Common myeloid progenitor, CD34-positive (primary cell): Measurements from ENCODE around the gene CBX4.

Source experiments
- CTCF ChIA-PET: fragments of 350-600 bp; sonication (Branson Sonifier 250); formaldehyde crosslinking; loops from one replicate; lab custom pipeline; 2021; ENCODE audit warnings: antibody characterized with exemption; lab: Charles Lee
- POLR2A ChIA-PET: fragments of 350-600 bp; sonication (Branson Sonifier 250); formaldehyde crosslinking; loops from one replicate; lab custom pipeline; 2021; ENCODE audit warnings: antibody characterized with exemption; lab: Charles Lee
- DNase-seq, 3 donors: peaks; one replicate each; pipeline versions ENCODE4 v3.0.0 to v3.0.0-alpha.2; 2013
- H3K27ac ChIP-seq, 2 experiments: 1 replicate in 1 of 2; 2 replicates in 1 of 2; pipeline ENCODE4 v1.7.0; 2013; ENCODE audit warnings: inconsistent platforms in 2 of 2, low read length in 2 of 2, mild to moderate bottlenecking in 2 of 2, low read depth in 1 of 2, moderate library complexity in 1 of 2; ENCODE audit not compliant: severe bottlenecking in 2 of 2, insufficient read depth in 1 of 2, poor library complexity in 1 of 2
- H3K27me3 ChIP-seq, 5 experiments: replicated peaks in 2 of 5; 1 replicate in 3 of 5; 2 replicates in 2 of 5; pipeline versions ENCODE4 v1.6.1 to v1.7.0; 2013; ENCODE audit warnings: low read length in 4 of 5, mild to moderate bottlenecking in 2 of 5, moderate library complexity in 2 of 5, inconsistent platforms in 1 of 5; ENCODE audit not compliant: insufficient read depth in 5 of 5, control insufficient read depth in 4 of 5
- H3K36me3 ChIP-seq, 4 experiments: 1 replicate in 2 of 4; 2 replicates in 2 of 4; pipeline versions ENCODE4 v1.6.1 to v1.7.0; 2013; ENCODE audit warnings: low read length in 3 of 4, control low read depth in 1 of 4, mild to moderate bottlenecking in 1 of 4; ENCODE audit not compliant: control insufficient read depth in 4 of 4, insufficient read depth in 4 of 4
- H3K4me1 ChIP-seq, 4 experiments: 1 replicate in 3 of 4; 2 replicates in 1 of 4; pipeline versions ENCODE4 v1.6.1 to v1.7.1; 2013; ENCODE audit warnings: low read length in 3 of 4, mild to moderate bottlenecking in 3 of 4, control low read depth in 1 of 4, inconsistent platforms in 1 of 4, moderate library complexity in 1 of 4; ENCODE audit not compliant: control insufficient read depth in 4 of 4, insufficient read depth in 4 of 4; ENCODE audit errors: control extremely low read depth in 1 of 4
- H3K4me3 ChIP-seq, 7 experiments: 1 replicate in 4 of 7; 2 replicates in 3 of 7; pipeline versions ENCODE4 v1.5.1 to v1.7.0; 2013; ENCODE audit warnings: mild to moderate bottlenecking in 7 of 7, low read length in 6 of 7, moderate library complexity in 6 of 7, inconsistent platforms in 2 of 7, low read depth in 2 of 7, control low read depth in 1 of 7; ENCODE audit not compliant: insufficient read depth in 4 of 7, control insufficient read depth in 1 of 7; ENCODE audit errors: extremely low read depth in 1 of 7
- H3K9me3 ChIP-seq, 5 experiments: 1 replicate in 4 of 5; 2 replicates in 1 of 5; pipeline versions ENCODE4 v1.6.1 to v1.7.1; 2013; ENCODE audit warnings: low read length in 4 of 5, mild to moderate bottlenecking in 2 of 5, inconsistent platforms in 1 of 5, low read depth in 1 of 5, moderate library complexity in 1 of 5; ENCODE audit not compliant: control insufficient read depth in 4 of 5, insufficient read depth in 2 of 5; ENCODE audit errors: control extremely low read depth in 1 of 5
- WGBS: methylation state at CpG from one replicate; pipeline ENCODE4 v1.1.5; 2013; ENCODE audit not compliant: insufficient coverage; 5-methylcytosine and 5-hydroxymethylcytosine counted together

CBX4 gene

GRCh38 chr17:79804856-79805696, 34.2 kb downstream of the CBX4 start:
- POLR2A ChIA-PET = interaction anchor here (0.6 kb wide), 1 partner anchor 33 kb away, joined by 3 read pairs; no protein-coding TSS in a partner anchor

GRCh38 chr17:79803997-79804855, 35.0 kb downstream of the CBX4 start:
- CTCF ChIA-PET = interaction anchor here (0.8 to 2.1 kb wide), 6 partner anchors 10 to 63 kb away, joined by 3 to 6 read pairs (median 4); no protein-coding TSS in a partner anchor
- H3K27ac ChIP-seq = no peak overlapping the region
- POLR2A ChIA-PET = interaction anchor here (0.7 to 1.0 kb wide), 2 partner anchors 38 to 474 kb away, joined by 3 read pairs; no protein-coding TSS in a partner anchor
- peak in 2 of 3 donors; percentile 54 to 63 for DNase-seq
- peaks cover 0 to 2% (median 0%) of the 10 kb centered on the region in 5 experiments for H3K9me3 ChIP-seq
- WGBS = 1% methylated on average over 57 of the region's 76 CpGs
- peak overlapping the region in 4 of 7 experiments; percentile 7 to 42 (median 32) for H3K4me3 ChIP-seq
- peaks cover 0 to 100% (median 74%) of the 10 kb centered on the region in 5 experiments for H3K27me3 ChIP-seq
- H3K36me3 ChIP-seq = no peaks in the 10 kb centered on the region
- H3K4me1 ChIP-seq = peaks cover 0 to 66% (median 56%) of the 10 kb centered on the region in 4 experiments

More at GRCh38 chr17:79804856-79805696, 34.2 kb downstream of the CBX4 start:
- CTCF ChIA-PET = interaction anchor here (0.8 to 3.6 kb wide), 7 partner anchors 11 to 64 kb away, joined by 3 to 12 read pairs (median 6); no protein-coding TSS in a partner anchor
- H3K27me3 ChIP-seq = peaks cover 0 to 99% (median 69%) of the 10 kb centered on the region in 5 experiments
- 2% methylated on average over 12 of the region's 22 CpGs for WGBS
- H3K27ac ChIP-seq = no peak overlapping the region
- H3K4me1 ChIP-seq = peaks cover 0 to 62% (median 50%) of the 10 kb centered on the region in 4 experiments
- H3K4me3 ChIP-seq = no peak overlapping the region
- peaks cover 0 to 2% (median 0%) of the 10 kb centered on the region in 5 experiments for H3K9me3 ChIP-seq
- H3K36me3 ChIP-seq = no peaks in the 10 kb centered on the region
- DNase-seq = no peak

- Histone ChIP-seq H3K27ac (no peak overlapping the region), H3K4me1 (peaks cover 0 to 72% (median 62%) of the 10 kb centered on the region in 4 experiments), H3K36me3 (no peaks in the 10 kb centered on the region), H3K27me3 (peaks cover 0 to 100% (median 69%) of the 10 kb centered on the region in 5 experiments), H3K9me3 (peaks cover 0 to 2% (median 0%) of the 10 kb centered on the region in 5 experiments), H3K4me3 (peak overlapping the region in 1 of 7 experiments; percentile 36)
- 3% methylated on average over 28 of the region's 31 CpGs for WGBS
- DNase-seq = peak in 2 of 3 donors; percentile 64 to 65
- CTCF ChIA-PET = interaction anchor here (0.8 to 2.1 kb wide), 6 partner anchors 9 to 62 kb away, joined by 3 to 6 read pairs (median 4); no protein-coding TSS in a partner anchor
- POLR2A ChIA-PET = interaction anchor here (0.7 to 1.0 kb wide), 2 partner anchors 39 to 475 kb away, joined by 3 read pairs; no protein-coding TSS in a partner anchor
Measured at GRCh38 chr17:79803421-79803996, 35.7 kb downstream of the CBX4 start.

GRCh38 chr17:79802736-79803420, 36.4 kb downstream of the CBX4 start:
- Histone ChIP-seq H3K36me3 (no peaks in the 10 kb centered on the region), H3K4me3 (no peak overlapping the region), H3K27me3 (peaks cover 0 to 100% (median 66%) of the 10 kb centered on the region in 5 experiments), H3K27ac (no peak overlapping the region), H3K4me1 (peaks cover 0 to 78% (median 68%) of the 10 kb centered on the region in 4 experiments), H3K9me3 (peaks cover 0 to 2% (median 0%) of the 10 kb centered on the region in 5 experiments)
- WGBS = 8% methylated on average over 35 of the region's 57 CpGs
- ChIA-PET POLR2A (interaction anchor here (1.0 kb wide), 1 partner anchor 39 kb away, joined by 3 read pairs; no protein-coding TSS in a partner anchor), CTCF (interaction anchor here (0.8 to 2.1 kb wide), 4 partner anchors 8 to 17 kb away, joined by 3 to 6 read pairs (median 3); no protein-coding TSS in a partner anchor)
- no peak for DNase-seq

GRCh38 chr17:79802039-79802735, 37.1 kb downstream of the CBX4 start:
- DNase-seq = no peak
- H3K4me3 ChIP-seq = no peak overlapping the region
- POLR2A ChIA-PET = no interaction called here
- CTCF ChIA-PET = interaction anchor here (0.8 to 1.8 kb wide), 4 partner anchors 9 to 23 kb away, joined by 3 to 7 read pairs (median 3); no protein-coding TSS in a partner anchor
- H3K36me3 ChIP-seq = no peaks in the 10 kb centered on the region
- H3K4me1 ChIP-seq = peaks cover 0 to 81% (median 71%) of the 10 kb centered on the region in 4 experiments
- H3K9me3 ChIP-seq = peaks cover 0 to 2% (median 0%) of the 10 kb centered on the region in 5 experiments
- WGBS = 10% methylated on average over 10 of the region's 11 CpGs
- no peak overlapping the region for H3K27ac ChIP-seq
- H3K27me3 ChIP-seq = peaks cover 0 to 96% (median 60%) of the 10 kb centered on the region in 5 experiments
